HG03439 (cell line): Measurements from ENCODE around the gene MDFIC.

Experiments used
- ATAC-seq: cut with Tn5 transposase; IDR thresholded peaks from one replicate; pipeline ENCODE4 v1.9.1; 2021; ENCODE audit warnings: mild to moderate bottlenecking, moderate library complexity; ENCODE audit not compliant: unreplicated experiment

The MDFIC gene

GRCh38 chr7:115034515-115034914 is 112.6 kb downstream of the MDFIC start:
- no peak for ATAC-seq

GRCh38 chr7:115037128-115037802 is 115.4 kb downstream of the MDFIC start:
- peak; percentile 51 for ATAC-seq

GRCh38 chr7:115038158-115038557 is 116.3 kb downstream of the MDFIC start:
- no peak for ATAC-seq

- no peak for ATAC-seq
Measured at GRCh38 chr7:115040057-115040456, 118.2 kb downstream of the MDFIC start.

- no peak for ATAC-seq
Measured at GRCh38 chr7:115040495-115040894, 118.6 kb downstream of the MDFIC start.

GRCh38 chr7:115042596-115042995 is 120.7 kb downstream of the MDFIC start:
- no peak for ATAC-seq

GRCh38 chr7:115043605-115044004 is 121.7 kb downstream of the MDFIC start:
- ATAC-seq = no peak

- no peak for ATAC-seq
Measured at GRCh38 chr7:115044224-115044623, 122.3 kb downstream of the MDFIC start.

- ATAC-seq = no peak
Measured at GRCh38 chr7:115047958-115048720, 126.2 kb downstream of the MDFIC start.

- no peak for ATAC-seq
Measured at GRCh38 chr7:115052706-115053105, 130.8 kb downstream of the MDFIC start.

GRCh38 chr7:115054478-115055065 is 132.7 kb downstream of the MDFIC start:
- no peak for ATAC-seq

- ATAC-seq = no peak
Measured at GRCh38 chr7:115056019-115056418, 134.1 kb downstream of the MDFIC start.

GRCh38 chr7:115058726-115059125 is 136.8 kb downstream of the MDFIC start:
- no peak for ATAC-seq

GRCh38 chr7:115059321-115059720 is 137.4 kb downstream of the MDFIC start:
- no peak for ATAC-seq

GRCh38 chr7:115060095-115060870 is 138.4 kb downstream of the MDFIC start:
- ATAC-seq = no peak

- no peak for ATAC-seq
Measured at GRCh38 chr7:115066050-115066449, 144.2 kb downstream of the MDFIC start.

GRCh38 chr7:115066634-115067033 is 144.7 kb downstream of the MDFIC start:
- no peak for ATAC-seq

GRCh38 chr7:115068220-115068619 is 146.3 kb downstream of the MDFIC start:
- no peak for ATAC-seq
